Skeletal muscle cell (primary cell): ENCODE data around the gene ARRDC1.

Experiments
- DNase-seq: peaks from one replicate; pipeline ENCODE4 v3.0.0-alpha.2; 2010; ENCODE audit warnings: low read depth
- H3K4me3 ChIP-seq: 2 replicates; pipeline ENCODE4 v1.5.1; 2011; ENCODE audit warnings: low read depth, mild to moderate bottlenecking, control low read depth, low read length, moderate library complexity

Gene ARRDC1

GRCh38 chr9:137660144-137660543, 54.7 kb downstream of the ARRDC1 start:
- DNase-seq, result no peak
- no peak overlapping the region for H3K4me3 ChIP-seq

GRCh38 chr9:137663584-137663983, 58.1 kb downstream of the ARRDC1 start:
- H3K4me3 ChIP-seq, result no peak overlapping the region
- DNase-seq, result no peak

DNA sequence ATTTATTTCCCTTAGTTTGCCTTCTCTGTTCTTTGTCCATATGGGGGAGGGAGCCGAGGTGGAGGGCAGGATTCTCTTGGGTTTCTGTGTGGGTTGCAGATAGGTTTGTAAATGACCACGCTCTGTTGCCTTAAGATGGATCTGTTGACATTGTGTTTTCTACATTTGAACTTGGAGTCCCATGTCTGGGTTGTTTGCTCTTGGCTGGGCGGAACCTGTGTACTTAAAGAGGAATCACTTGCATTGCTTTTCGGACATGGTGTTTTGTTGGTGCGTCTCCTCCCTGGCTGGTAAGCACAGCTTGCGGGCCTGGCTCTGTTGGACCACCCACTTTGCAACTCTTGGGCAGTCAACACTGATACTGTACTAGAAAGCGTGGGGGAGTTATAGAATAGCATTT, 59.2 kb downstream of the ARRDC1 start:
- no peak for DNase-seq
- H3K4me3 ChIP-seq, result no peak overlapping the region
